Astrocyte (in vitro differentiated cells and primary cell): Measurements from ENCODE around the gene ING2.

Experiments used
- EZH2 ChIP-seq: IDR thresholded peaks from 2 replicates; pipeline ENCODE4 v1.6.1; 2012; ENCODE audit warnings: mild to moderate bottlenecking, low read length, inconsistent platforms; ENCODE audit not compliant: insufficient read depth
- TF ChIP-seq, protein P1 (sequence below): IDR thresholded peaks from 2 replicates; pipeline ENCODE4 v1.5.1; 2011; ENCODE audit warnings: low read depth, mild to moderate bottlenecking, inconsistent platforms, low read length, moderate library complexity; ENCODE audit not compliant: insufficient read depth

DNA sequence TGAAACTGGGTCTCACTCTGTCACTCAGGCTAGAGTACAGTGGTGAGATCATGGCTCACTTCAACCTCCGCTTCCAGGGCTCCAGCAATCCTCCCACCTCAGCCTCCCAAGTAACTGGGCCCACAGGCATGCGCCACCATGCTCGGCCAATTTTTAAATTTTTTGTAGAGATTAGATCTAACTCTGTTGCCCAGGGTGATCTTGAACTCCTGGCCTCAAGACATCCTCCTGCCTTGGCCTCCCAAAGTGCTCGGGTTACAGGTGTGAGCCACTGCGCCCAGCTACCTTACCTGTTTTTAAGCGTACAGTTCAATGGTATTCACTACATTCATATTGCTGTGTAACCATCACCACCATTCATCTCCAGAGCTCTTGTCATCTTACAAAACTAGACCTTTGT lies 41.5 kb downstream of the ING2 start:
- TF ChIP-seq, protein P1, sequence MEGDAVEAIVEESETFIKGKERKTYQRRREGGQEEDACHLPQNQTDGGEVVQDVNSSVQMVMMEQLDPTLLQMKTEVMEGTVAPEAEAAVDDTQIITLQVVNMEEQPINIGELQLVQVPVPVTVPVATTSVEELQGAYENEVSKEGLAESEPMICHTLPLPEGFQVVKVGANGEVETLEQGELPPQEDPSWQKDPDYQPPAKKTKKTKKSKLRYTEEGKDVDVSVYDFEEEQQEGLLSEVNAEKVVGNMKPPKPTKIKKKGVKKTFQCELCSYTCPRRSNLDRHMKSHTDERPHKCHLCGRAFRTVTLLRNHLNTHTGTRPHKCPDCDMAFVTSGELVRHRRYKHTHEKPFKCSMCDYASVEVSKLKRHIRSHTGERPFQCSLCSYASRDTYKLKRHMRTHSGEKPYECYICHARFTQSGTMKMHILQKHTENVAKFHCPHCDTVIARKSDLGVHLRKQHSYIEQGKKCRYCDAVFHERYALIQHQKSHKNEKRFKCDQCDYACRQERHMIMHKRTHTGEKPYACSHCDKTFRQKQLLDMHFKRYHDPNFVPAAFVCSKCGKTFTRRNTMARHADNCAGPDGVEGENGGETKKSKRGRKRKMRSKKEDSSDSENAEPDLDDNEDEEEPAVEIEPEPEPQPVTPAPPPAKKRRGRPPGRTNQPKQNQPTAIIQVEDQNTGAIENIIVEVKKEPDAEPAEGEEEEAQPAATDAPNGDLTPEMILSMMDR: no peak
- no peak for TF ChIP-seq EZH2
